ENCODE data around the gene RUNDC3A.

DNA sequence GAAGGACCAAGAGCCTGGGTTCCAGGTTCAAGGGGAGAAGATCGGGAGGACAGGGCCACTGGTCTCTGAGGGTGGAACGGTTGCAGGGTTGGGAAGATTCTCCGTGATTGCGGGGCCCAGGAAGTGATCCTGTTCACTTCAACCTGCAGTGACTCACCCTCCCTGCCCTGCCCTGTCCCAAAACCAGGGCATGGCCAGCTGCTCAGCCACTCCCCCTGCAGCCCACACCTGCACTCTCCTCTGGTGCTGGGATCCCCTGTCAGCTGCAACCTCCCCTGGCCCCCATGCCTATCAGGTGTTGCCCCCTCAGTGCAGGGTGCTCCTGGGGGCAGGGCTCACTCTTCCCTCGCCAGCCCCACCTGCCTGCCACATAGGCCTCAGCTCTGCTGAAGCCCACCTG lies 1.1 kb downstream of the RUNDC3A start:
- TF ChIP-seq ZNF768 (tag by site-specific recombination; IDR thresholded peaks at IDR 0.05), result no peak
- TF ChIP-seq CTCF (tag by site-specific recombination; IDR thresholded peaks at IDR 0.05), result no peak
